Kasumi-1 (cell line): ENCODE data around the gene SPG11.

Experiments used
- DNase-seq, 2 experiments: peaks; one replicate each; lab custom pipeline; 2025; lab: John Stamatoyannopoulos, UW

Gene SPG11

DNA sequence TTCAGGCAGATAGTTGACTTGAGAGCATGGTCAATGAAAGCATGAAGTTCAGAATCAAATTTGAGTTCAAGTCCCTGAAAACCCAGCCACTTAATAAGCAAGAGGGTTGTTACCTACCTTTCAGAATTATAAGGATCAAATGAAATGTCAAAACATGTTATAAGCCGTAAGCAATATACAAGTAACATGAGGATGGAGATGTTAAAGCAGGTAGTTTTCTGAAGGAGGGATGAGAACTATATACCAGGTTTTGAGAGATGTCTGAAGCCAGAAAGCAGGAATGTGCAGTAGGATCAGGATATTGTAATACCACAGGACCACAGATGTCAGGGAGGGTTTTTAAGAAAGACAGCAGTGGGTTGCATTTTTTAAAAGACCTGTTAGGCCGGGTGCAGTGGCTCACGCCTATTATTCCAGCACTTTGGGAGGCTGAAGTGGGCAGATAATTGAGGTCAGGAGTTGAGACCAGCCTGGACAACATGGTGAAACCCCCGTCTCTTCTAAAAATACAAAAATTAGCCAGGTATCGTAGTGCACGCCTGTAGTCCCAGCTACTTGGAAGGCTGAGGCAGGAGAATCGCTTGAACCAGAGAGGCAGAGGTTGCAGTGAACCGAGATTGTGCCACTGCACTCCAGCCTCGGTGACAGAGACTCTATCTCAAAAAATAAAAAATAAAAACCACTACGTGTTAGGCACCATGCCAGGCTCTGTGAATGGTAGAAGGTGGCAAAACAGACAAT is 133.4 kb downstream of the SPG11 start:
- no peak for DNase-seq

DNA sequence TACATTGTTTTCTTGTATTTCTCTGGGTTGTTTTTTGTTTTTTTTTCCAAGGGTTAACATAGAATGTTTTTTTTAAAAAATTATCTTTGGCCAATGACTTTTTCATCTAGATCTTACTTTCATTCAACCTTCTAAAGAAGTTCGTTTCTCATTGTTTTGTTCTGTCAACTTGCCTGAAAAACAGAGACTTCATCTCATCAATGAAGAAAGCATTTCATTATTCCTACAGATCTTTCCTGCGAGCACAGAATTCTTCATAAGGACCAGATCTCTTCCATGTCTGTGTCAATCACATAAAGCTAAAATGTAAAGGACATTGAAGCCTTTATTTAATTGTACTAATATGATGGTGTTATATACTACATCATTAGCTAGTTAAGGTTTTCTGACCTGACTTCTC is 136.2 kb downstream of the SPG11 start:
- DNase-seq, result no peak

DNA sequence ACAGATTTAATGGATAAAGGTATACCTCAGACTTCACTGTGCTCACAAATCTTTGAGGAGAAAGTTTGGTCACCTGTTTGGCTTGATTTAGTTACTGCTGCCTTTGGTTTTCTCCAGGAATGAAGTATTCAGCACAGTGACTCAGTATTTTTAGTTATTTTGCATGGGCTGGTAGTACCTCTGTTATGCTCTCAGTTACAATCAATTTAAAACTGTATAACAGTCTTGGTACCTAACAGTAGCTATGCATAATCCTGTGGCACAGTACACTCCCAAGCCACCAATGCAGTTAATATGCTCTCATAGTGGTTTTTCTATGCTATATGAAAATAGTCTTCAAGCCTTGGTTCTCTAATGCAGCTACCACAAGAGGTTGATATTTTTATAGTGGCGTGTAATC is 138.4 kb downstream of the SPG11 start:
- DNase-seq, result no peak

DNA sequence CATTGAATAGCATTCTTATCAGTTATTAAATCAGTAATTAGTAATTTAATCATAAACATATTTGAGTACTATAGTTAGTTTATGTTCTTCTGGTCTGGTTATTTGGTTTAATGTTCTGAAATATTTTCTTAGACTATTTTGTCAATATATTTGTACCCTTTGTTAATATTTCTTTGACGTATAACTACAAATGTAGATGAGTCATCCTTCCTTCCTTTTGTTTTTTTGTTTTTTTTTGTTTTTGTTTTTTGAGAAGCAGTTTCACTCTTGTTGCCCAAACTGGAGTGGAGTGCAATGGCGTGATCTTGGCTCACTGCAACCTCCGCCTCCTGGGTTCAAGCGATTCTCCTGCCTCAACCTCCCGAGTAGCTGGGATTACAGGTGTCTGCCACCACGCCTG is 143.9 kb downstream of the SPG11 start:
- DNase-seq, result no peak

DNA sequence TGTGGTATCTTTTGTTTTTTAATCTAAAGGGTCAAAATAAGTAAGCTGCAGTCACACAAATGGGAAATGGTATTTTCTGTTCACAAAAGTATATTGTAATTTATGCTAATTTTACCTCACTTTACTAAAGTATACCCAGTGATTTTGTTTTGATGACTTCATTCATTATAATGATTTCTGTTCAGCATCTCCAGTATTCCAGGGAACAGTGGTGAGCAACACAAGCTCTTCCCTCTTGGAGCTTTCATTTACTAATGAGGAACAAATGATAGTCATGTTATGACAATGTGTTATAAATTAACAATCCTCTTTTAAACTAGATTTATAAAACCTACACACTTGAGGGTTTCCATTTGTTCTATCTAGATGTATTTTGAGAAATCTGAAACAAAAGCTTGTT is 147.0 kb downstream of the SPG11 start:
- DNase-seq, result no peak
